A673 (cell line): ENCODE results near the gene OTOP1.
"Not testable (repeated sequence)": the region's sequence is repeated elsewhere in the genome, so short reads cannot be mapped to it uniquely, and the experiment has no call there.

Source experiments
- EZH2 ChIP-seq: fragments of 200-600 bp; sonication (generic); IDR thresholded peaks from 2 replicates; pipeline ENCODE4 v1.6.1; 2017; ENCODE audit warnings: borderline replicate concordance, low read depth, mild to moderate bottlenecking, mixed read lengths, antibody characterized with exemption, low read length; ENCODE audit not compliant: poor library complexity, severe bottlenecking
- TF ChIP-seq, protein P1 (sequence below): fragments of 300-800, 200-600 bp; sonication (generic); conservative IDR thresholded peaks from 2 replicates; pipeline ENCODE4 v1.5.1; 2017; ENCODE audit warnings: low read depth, mild to moderate bottlenecking, antibody characterized with exemption, low read length, moderate library complexity, mixed read lengths

DNA sequence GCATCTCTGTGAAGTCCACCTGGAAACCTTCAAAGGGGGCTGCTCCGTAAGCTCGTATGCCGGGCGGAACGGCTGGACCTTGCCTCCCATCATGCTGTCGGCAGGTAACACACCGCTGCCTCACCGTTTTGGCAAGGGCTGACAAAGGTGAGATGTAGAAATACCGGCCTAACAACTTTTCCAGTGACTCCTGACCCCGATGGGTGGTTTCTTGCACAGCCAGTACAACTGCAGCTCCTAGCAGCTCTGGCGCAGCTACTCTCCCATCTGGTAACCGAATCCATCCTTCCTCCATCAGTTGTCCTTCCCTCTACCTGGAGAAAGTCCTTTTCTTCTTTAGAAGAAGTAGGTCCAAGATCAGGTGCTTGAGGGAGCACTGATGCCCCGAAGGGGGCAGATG, 59.7 kb downstream of the OTOP1 start:
- not testable (repeated sequence) for TF ChIP-seq EZH2
- TF ChIP-seq, protein P1, sequence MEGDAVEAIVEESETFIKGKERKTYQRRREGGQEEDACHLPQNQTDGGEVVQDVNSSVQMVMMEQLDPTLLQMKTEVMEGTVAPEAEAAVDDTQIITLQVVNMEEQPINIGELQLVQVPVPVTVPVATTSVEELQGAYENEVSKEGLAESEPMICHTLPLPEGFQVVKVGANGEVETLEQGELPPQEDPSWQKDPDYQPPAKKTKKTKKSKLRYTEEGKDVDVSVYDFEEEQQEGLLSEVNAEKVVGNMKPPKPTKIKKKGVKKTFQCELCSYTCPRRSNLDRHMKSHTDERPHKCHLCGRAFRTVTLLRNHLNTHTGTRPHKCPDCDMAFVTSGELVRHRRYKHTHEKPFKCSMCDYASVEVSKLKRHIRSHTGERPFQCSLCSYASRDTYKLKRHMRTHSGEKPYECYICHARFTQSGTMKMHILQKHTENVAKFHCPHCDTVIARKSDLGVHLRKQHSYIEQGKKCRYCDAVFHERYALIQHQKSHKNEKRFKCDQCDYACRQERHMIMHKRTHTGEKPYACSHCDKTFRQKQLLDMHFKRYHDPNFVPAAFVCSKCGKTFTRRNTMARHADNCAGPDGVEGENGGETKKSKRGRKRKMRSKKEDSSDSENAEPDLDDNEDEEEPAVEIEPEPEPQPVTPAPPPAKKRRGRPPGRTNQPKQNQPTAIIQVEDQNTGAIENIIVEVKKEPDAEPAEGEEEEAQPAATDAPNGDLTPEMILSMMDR: not testable (repeated sequence)
